SK-N-SH treated with all-trans-retinoic acid at 6 μM for 48 hours (cell line): ENCODE results near the gene DEAF1.

Experiments
- ATAC-seq: fragments of 200-7000 bp; cut with Tn5 transposase; 3 replicates; pipeline ENCODE4 v1.9.1; 2020; ENCODE audit warnings: mild to moderate bottlenecking, moderate library complexity
- ARNTL ChIP-seq: fragments of 450-650 bp; formaldehyde crosslinking; IDR thresholded peaks from 2 replicates; pipeline ENCODE4 v1.5.0; 2020; ENCODE audit warnings: low read depth, mild to moderate bottlenecking, moderate library complexity, borderline replicate concordance
- BACH2 ChIP-seq: fragments of 250-450 bp; sonication (Bioruptor Pico); IDR thresholded peaks from 2 replicates; pipeline ENCODE4 v1.9.0; 2021; ENCODE audit warnings: mild to moderate bottlenecking, borderline replicate concordance
- CSDC2 ChIP-seq: fragments of 250-450 bp; sonication (Bioruptor Pico); IDR thresholded peaks from 2 replicates; pipeline ENCODE4 v1.5.0; 2020; ENCODE audit warnings: mild to moderate bottlenecking, moderate library complexity
- ESRRG ChIP-seq: fragments of 250-450 bp; sonication (Bioruptor Pico); IDR thresholded peaks from 2 replicates; pipeline ENCODE4 v1.6.1; 2021; ENCODE audit warnings: mild to moderate bottlenecking
- ISL1 ChIP-seq: fragments of 250-450 bp; sonication (Bioruptor Pico); IDR thresholded peaks from 2 replicates; pipeline ENCODE4 v2.1.2; 2022; ENCODE audit warnings: mild to moderate bottlenecking, moderate library complexity
- OSR1 ChIP-seq: fragments of 250-450 bp; sonication (Bioruptor Pico); IDR thresholded peaks from 2 replicates; pipeline ENCODE4 v1.8.0; 2022; ENCODE audit warnings: moderate library complexity, mild to moderate bottlenecking, inconsistent platforms
- PPARA ChIP-seq: fragments of 250-450 bp; sonication (Bioruptor Pico); IDR thresholded peaks from 2 replicates; pipeline ENCODE4 v1.5.0; 2020; ENCODE audit warnings: mild to moderate bottlenecking, borderline replicate concordance
- RARB ChIP-seq: fragments of 250-450 bp; sonication (Bioruptor Pico); IDR thresholded peaks from 2 replicates; pipeline ENCODE4 v1.8.0; 2021; ENCODE audit warnings: mild to moderate bottlenecking, moderate library complexity
- SNAI2 ChIP-seq: fragments of 250-450 bp; sonication (Bioruptor Pico); IDR thresholded peaks from 2 replicates; pipeline ENCODE4 v1.5.0; 2020; ENCODE audit warnings: mild to moderate bottlenecking, moderate library complexity
- TCF4 ChIP-seq: fragments of 250-450 bp; sonication (Bioruptor Pico); IDR thresholded peaks from 2 replicates; pipeline ENCODE4 v1.8.0; 2021; ENCODE audit warnings: mild to moderate bottlenecking, moderate library complexity, borderline replicate concordance
- TOX ChIP-seq: fragments of 250-450 bp; sonication (Bioruptor Pico); IDR thresholded peaks from 2 replicates; pipeline ENCODE4 v1.8.0; 2021; ENCODE audit warnings: mild to moderate bottlenecking, moderate library complexity, borderline replicate concordance
- TSHZ2 ChIP-seq: fragments of 250-450 bp; sonication (Bioruptor Pico); IDR thresholded peaks from 2 replicates; pipeline ENCODE4 v1.5.0; 2020; ENCODE audit warnings: mild to moderate bottlenecking, moderate library complexity
- ZFP3 ChIP-seq: fragments of 250-450 bp; sonication (Bioruptor Pico); IDR thresholded peaks from 2 replicates; pipeline ENCODE4 v1.5.0; 2020; ENCODE audit warnings: mild to moderate bottlenecking, moderate library complexity
- ZFP30 ChIP-seq: fragments of 450-650 bp; formaldehyde crosslinking; IDR thresholded peaks from 2 replicates; pipeline ENCODE4 v1.5.0; 2022; ENCODE audit warnings: mild to moderate bottlenecking, moderate library complexity
- ZNF565 ChIP-seq: fragments of 450-650 bp; formaldehyde crosslinking; conservative IDR thresholded peaks from 2 replicates; pipeline ENCODE4 v1.5.0; 2020; ENCODE audit warnings: low read depth, mild to moderate bottlenecking, moderate library complexity
- ZNF70 ChIP-seq: fragments of 450-650 bp; formaldehyde crosslinking; IDR thresholded peaks from 2 replicates; pipeline ENCODE4 v1.5.0; 2020; ENCODE audit warnings: mild to moderate bottlenecking, moderate library complexity
- ZNF8 ChIP-seq: fragments of 450-650 bp; formaldehyde crosslinking; IDR thresholded peaks from 2 replicates; pipeline ENCODE4 v1.5.0; 2020; ENCODE audit warnings: mild to moderate bottlenecking, moderate library complexity
- TF ChIP-seq, protein P1 (sequence below): fragments of 250-450 bp; sonication (Bioruptor Pico); IDR thresholded peaks from 2 replicates; pipeline ENCODE4 v1.5.1; 2021; ENCODE audit warnings: mild to moderate bottlenecking, moderate library complexity
- TF ChIP-seq, protein P2 (sequence below): fragments of 250-450 bp; sonication (Bioruptor Pico); IDR thresholded peaks from 2 replicates; pipeline ENCODE4 v1.8.0; 2020; ENCODE audit warnings: mild to moderate bottlenecking, moderate library complexity, borderline replicate concordance
- TF ChIP-seq, protein P3 (sequence below): fragments of 250-450 bp; sonication (Bioruptor Pico); IDR thresholded peaks from 2 replicates; pipeline ENCODE4 v1.8.0; 2021; ENCODE audit warnings: low read depth, mild to moderate bottlenecking, moderate library complexity, borderline replicate concordance

DEAF1 gene

GRCh38 chr11:679271-680207 lies 15.5 kb downstream of the DEAF1 start:
- no peak for TF ChIP-seq TCF4 (CRISPR knock-in tag)
- TF ChIP-seq RARB (CRISPR knock-in tag), result no peak
- TF ChIP-seq, protein P1, sequence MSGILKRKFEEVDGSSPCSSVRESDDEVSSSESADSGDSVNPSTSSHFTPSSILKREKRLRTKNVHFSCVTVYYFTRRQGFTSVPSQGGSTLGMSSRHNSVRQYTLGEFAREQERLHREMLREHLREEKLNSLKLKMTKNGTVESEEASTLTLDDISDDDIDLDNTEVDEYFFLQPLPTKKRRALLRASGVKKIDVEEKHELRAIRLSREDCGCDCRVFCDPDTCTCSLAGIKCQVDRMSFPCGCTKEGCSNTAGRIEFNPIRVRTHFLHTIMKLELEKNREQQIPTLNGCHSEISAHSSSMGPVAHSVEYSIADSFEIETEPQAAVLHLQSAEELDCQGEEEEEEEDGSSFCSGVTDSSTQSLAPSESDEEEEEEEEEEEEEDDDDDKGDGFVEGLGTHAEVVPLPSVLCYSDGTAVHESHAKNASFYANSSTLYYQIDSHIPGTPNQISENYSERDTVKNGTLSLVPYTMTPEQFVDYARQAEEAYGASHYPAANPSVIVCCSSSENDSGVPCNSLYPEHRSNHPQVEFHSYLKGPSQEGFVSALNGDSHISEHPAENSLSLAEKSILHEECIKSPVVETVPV, result no peak
- no peak for TF ChIP-seq ZFP30 (CRISPR knock-in tag)
- no peak for TF ChIP-seq PPARA (CRISPR knock-in tag)
- no peak for TF ChIP-seq SNAI2 (CRISPR knock-in tag)
- TF ChIP-seq, protein P2, sequence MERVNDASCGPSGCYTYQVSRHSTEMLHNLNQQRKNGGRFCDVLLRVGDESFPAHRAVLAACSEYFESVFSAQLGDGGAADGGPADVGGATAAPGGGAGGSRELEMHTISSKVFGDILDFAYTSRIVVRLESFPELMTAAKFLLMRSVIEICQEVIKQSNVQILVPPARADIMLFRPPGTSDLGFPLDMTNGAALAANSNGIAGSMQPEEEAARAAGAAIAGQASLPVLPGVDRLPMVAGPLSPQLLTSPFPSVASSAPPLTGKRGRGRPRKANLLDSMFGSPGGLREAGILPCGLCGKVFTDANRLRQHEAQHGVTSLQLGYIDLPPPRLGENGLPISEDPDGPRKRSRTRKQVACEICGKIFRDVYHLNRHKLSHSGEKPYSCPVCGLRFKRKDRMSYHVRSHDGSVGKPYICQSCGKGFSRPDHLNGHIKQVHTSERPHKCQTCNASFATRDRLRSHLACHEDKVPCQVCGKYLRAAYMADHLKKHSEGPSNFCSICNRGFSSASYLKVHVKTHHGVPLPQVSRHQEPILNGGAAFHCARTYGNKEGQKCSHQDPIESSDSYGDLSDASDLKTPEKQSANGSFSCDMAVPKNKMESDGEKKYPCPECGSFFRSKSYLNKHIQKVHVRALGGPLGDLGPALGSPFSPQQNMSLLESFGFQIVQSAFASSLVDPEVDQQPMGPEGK, result no peak
- TF ChIP-seq ZNF70, result no peak
- no peak for TF ChIP-seq TSHZ2 (CRISPR knock-in tag)
- TF ChIP-seq CSDC2 (CRISPR knock-in tag), result no peak
- no peak for ATAC-seq

DNA sequence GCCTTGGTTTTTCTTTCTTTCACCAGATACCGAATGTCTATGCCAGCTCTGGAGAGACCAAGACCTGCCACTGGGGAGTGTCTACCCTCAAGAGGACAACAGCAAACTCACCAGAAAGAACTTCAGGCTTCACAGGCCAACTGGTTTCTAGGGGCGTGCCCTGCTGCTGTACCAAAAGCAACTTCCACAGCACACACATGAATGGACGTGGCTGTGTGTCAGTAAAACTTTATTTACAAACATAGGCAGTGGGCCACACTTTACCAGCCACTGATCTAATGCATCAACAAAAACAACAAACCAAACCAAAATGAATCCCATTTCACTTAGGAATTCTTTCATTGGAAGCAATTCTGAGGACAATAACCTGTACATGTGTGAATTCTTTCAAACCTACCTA lies 16.7 kb downstream of the DEAF1 start:
- TF ChIP-seq ARNTL (CRISPR knock-in tag) (no peak), ZNF8 (CRISPR knock-in tag) (no peak), ZFP3 (CRISPR knock-in tag) (no peak), ZNF565 (no peak), TSHZ2 (CRISPR knock-in tag) (no peak), TOX (no peak), PPARA (CRISPR knock-in tag) (no peak), BACH2 (CRISPR knock-in tag) (no peak), ISL1 (CRISPR knock-in tag) (no peak), CSDC2 (CRISPR knock-in tag) (no peak), OSR1 (CRISPR knock-in tag) (no peak), SNAI2 (CRISPR knock-in tag) (no peak), ZFP30 (CRISPR knock-in tag) (no peak), TCF4 (CRISPR knock-in tag) (no peak), ESRRG (CRISPR knock-in tag) (no peak), ZNF70 (no peak)
- TF ChIP-seq, protein P2, result no peak
- TF ChIP-seq, protein P3, sequence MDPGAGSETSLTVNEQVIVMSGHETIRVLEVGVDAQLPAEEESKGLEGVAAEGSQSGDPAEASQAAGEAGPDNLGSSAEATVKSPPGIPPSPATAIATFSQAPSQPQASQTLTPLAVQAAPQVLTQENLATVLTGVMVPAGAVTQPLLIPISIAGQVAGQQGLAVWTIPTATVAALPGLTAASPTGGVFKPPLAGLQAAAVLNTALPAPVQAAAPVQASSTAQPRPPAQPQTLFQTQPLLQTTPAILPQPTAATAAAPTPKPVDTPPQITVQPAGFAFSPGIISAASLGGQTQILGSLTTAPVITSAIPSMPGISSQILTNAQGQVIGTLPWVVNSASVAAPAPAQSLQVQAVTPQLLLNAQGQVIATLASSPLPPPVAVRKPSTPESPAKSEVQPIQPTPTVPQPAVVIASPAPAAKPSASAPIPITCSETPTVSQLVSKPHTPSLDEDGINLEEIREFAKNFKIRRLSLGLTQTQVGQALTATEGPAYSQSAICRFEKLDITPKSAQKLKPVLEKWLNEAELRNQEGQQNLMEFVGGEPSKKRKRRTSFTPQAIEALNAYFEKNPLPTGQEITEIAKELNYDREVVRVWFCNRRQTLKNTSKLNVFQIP, result no peak
- TF ChIP-seq, protein P1, result no peak
- TF ChIP-seq, all 23 proteins: peak for 0
- ATAC-seq, result no peak
